ENCODE measurements around the gene TFEB.
A peak's percentile ranks its signal among the peaks of the same experiment; 100 is the strongest.

Gene TFEB

DNA sequence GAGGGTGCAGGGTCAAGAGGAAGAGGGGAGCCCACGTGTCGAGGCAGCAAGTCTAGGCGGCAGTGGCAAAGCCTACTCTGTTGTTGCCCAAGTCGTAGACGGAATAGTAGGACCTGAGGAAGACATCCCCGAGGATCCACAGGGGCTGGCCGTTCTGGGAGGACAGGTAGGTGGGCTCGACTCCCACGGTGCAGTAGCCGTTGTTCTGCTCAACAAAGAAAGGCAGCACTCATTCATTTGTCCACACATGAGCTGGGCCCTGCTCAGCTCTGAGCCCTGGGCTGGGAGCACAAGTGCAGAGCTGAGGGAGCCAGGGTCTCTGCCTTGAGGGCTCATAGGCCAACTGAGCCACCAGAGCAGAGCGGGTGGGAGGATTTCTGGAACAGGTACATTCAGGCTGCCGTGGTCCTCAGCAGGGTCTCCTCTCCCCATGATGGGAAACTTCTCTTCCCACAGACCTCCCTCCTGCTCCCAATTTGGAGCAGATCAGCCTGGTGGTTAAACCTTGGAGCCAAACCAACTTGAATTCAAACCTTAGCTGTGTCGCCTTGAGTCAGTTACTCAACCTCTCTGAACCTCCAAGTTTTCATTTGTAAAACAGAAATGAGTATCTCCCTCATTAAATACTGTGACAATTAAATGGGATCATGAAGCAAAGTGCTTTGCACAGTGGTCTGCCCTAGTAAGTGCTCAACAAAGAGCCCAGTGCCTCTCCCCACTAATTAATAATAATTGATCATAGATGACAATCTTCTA lies 1.6 kb upstream of the TFEB start:
- Histone ChIP-seq H4K8ac (ENCODE audit: low read depth, low read length) (no peak overlapping the region), H3K79me2 (ENCODE audit: control insufficient read depth, insufficient read depth, low read length, poor library complexity) (peaks cover 10% of the 10 kb centered on the region), H4K91ac (ENCODE audit: low read depth, low read length) (peak overlapping the region; percentile 20), H2BK12ac (ENCODE audit: low read length) (peak overlapping the region; percentile 80), H3K27me3 (ENCODE audit: insufficient read depth, low read length) (no peaks in the 10 kb centered on the region), H4K12ac (ENCODE audit: low read depth, low read length) (no peak overlapping the region), H3K36me3 (ENCODE audit: control insufficient read depth in 1 of 2, insufficient read depth in 2 of 2, low read length in 2 of 2) (no peaks in the 10 kb centered on the region), H3K4me2 (ENCODE audit: low read length) (no peak overlapping the region), H3K4me3 (ENCODE audit: low read depth, low read length) (no peak overlapping the region), H3K27ac (ENCODE audit: low read depth, low read length) (no peak overlapping the region), H3K23ac (ENCODE audit: low read length) (no peak overlapping the region), H3K9me3 (ENCODE audit: insufficient read depth, low read depth, low read length) (no peaks in the 10 kb centered on the region), H3K9ac (ENCODE audit: low read length) (no peak overlapping the region), H3K4ac (ENCODE audit: low read depth, low read length) (peak overlapping the region; percentile 17), H3K14ac (ENCODE audit: low read length) (no peak overlapping the region), H2BK120ac (ENCODE audit: insufficient read depth, low read length, poor library complexity) (no peak overlapping the region), H3K79me1 (ENCODE audit: low read length) (peaks cover 40% of the 10 kb centered on the region), H2AK5ac (ENCODE audit: low read length) (peak overlapping the region; percentile 91), H2AFZ (ENCODE audit: insufficient read depth, low read length, poor library complexity) (no peak overlapping the region), H3K4me1 (ENCODE audit: control insufficient read depth in 1 of 2, insufficient read depth in 2 of 2, low read length in 2 of 2) (peaks cover 37 to 39% of the 10 kb centered on the region in 2 experiments), H2BK5ac (ENCODE audit: low read depth, low read length, poor library complexity) (no peak overlapping the region), H3K18ac (ENCODE audit: low read length) (no peak overlapping the region)
- no CpG with 5 or more reads among the region's 13 CpGs for WGBS (ENCODE audit: extremely low coverage, insufficient coverage, insufficient read length)
- no peak for DNase-seq

DNA sequence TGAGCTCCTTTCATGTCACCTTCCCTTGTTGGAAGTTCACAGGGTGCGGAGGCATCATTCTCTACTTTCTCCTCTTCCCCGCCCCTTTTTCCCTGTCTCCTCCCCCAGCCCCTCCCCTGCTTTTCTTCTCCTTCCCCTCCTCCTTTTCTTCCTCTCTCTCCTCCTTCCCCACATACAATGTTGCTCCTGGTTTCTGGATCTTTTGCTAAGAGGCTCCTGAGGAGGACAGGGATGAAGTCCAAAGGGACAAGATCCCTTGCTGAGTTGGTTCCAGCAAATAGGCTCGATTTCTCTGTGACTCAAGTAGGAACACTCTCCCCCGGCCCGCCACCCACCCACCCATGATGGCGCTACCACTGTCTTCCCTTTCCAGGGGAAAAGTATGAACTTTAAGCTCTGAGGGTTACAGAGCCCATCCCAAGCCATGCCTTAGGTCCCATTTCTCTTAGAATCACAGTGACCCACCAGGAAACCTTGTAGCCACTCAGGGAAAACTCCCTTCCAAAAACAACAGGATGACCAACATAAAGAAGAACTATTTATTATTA lies 852 bp upstream of the TFEB start:
- H2BK5ac ChIP-seq (ENCODE audit: low read depth, low read length, poor library complexity), result no peak overlapping the region
- H3K27me3 ChIP-seq (ENCODE audit: insufficient read depth, low read length), result no peaks in the 10 kb centered on the region
- WGBS (ENCODE audit: extremely low coverage, insufficient coverage, insufficient read length), result no CpG with 5 or more reads among the region's 6 CpGs

DNA sequence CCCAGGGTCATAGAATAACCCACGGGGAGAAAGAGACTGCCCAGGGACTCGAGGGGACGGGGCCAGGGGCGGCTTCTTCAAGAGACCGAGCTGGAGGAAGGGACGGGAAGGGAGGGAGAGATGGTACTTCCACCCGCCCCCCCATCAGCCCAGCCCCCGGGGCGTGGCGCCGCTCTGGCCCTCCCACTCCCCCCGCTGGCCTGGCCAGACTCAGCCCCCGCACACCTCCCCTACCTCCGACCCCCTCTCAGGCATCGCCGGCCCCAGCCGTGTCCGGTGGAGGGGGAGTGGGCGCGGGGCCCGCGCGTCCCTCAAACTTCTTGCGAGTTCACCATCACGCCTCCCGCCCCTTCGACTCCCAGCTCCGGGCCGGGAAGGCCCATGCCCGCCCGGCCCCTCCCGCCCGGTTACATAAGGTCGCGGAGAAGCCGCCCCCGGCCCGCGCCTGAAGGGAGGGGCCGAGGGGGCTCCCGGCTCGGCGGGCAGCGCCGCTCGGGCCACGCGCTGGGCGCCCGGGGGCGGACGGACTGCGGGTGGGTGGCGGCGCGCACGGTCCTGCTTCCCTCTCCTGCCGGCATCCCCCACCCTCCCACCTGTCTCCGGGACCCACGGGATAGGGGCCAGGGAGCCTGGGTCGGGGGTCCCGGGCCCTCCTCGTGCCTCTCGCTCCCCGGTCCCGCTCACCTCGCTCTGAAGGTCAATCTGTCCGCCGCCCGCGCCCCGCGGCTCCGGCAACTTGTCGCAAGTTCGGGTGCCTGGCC lies 562 bp downstream of the TFEB start:
- H3K79me1 ChIP-seq (ENCODE audit: low read length), result peaks cover 25% of the 10 kb centered on the region
- no peak overlapping the region for H2AK5ac ChIP-seq (ENCODE audit: low read length)

More for the DNA sequence above, 852 bp upstream of the TFEB start:
- Histone ChIP-seq H3K18ac (ENCODE audit: low read length) (no peak overlapping the region), H3K79me1 (ENCODE audit: low read length) (peaks cover 39% of the 10 kb centered on the region), H3K9ac (ENCODE audit: low read length) (no peak overlapping the region), H2AK5ac (ENCODE audit: low read length) (no peak overlapping the region), H3K4me3 (ENCODE audit: low read depth, low read length) (peak overlapping the region; percentile 6), H2AFZ (ENCODE audit: insufficient read depth, low read length, poor library complexity) (no peak overlapping the region), H2BK12ac (ENCODE audit: low read length) (no peak overlapping the region), H3K27ac (ENCODE audit: low read depth, low read length) (no peak overlapping the region), H3K4me1 (ENCODE audit: control insufficient read depth in 1 of 2, insufficient read depth in 2 of 2, low read length in 2 of 2) (peaks cover 35 to 36% of the 10 kb centered on the region in 2 experiments), H3K4ac (ENCODE audit: low read depth, low read length) (no peak overlapping the region), H3K4me2 (ENCODE audit: low read length) (no peak overlapping the region), H3K14ac (ENCODE audit: low read length) (no peak overlapping the region), H3K36me3 (ENCODE audit: control insufficient read depth in 1 of 2, insufficient read depth in 2 of 2, low read length in 2 of 2) (no peaks in the 10 kb centered on the region), H3K79me2 (ENCODE audit: control insufficient read depth, insufficient read depth, low read length, poor library complexity) (peaks cover 10% of the 10 kb centered on the region), H4K12ac (ENCODE audit: low read depth, low read length) (no peak overlapping the region), H4K91ac (ENCODE audit: low read depth, low read length) (peak overlapping the region; percentile 43), H4K8ac (ENCODE audit: low read depth, low read length) (peak overlapping the region; percentile 33), H3K23ac (ENCODE audit: low read length) (no peak overlapping the region), H2BK120ac (ENCODE audit: insufficient read depth, low read length, poor library complexity) (no peak overlapping the region), H3K9me3 (ENCODE audit: insufficient read depth, low read depth, low read length) (no peaks in the 10 kb centered on the region)
- DNase-seq, result peak in 1 of 2 donors; percentile 27

More for the DNA sequence above, 562 bp downstream of the TFEB start:
- H3K79me2 ChIP-seq (ENCODE audit: control insufficient read depth, insufficient read depth, low read length, poor library complexity), result peaks cover 8% of the 10 kb centered on the region
- H2BK12ac ChIP-seq (ENCODE audit: low read length), result no peak overlapping the region
- DNase-seq, result peak in 1 of 2 donors; percentile 33
- peak overlapping the region; percentile 55 for H2AFZ ChIP-seq (ENCODE audit: insufficient read depth, low read length, poor library complexity)
- WGBS (ENCODE audit: extremely low coverage, insufficient coverage, insufficient read length), result no CpG with 5 or more reads among the region's 76 CpGs
- H3K14ac ChIP-seq (ENCODE audit: low read length), result peak overlapping the region; percentile 28
- H4K12ac ChIP-seq (ENCODE audit: low read depth, low read length), result no peak overlapping the region
- H3K4me1 ChIP-seq (ENCODE audit: control insufficient read depth in 1 of 2, insufficient read depth in 2 of 2, low read length in 2 of 2), result peaks cover 24 to 27% of the 10 kb centered on the region in 2 experiments
- peak overlapping the region; percentile 75 for H3K4me3 ChIP-seq (ENCODE audit: low read depth, low read length)
- H3K9me3 ChIP-seq (ENCODE audit: insufficient read depth, low read depth, low read length), result no peaks in the 10 kb centered on the region
- H4K91ac ChIP-seq (ENCODE audit: low read depth, low read length), result peak overlapping the region; percentile 51
- H3K9ac ChIP-seq (ENCODE audit: low read length), result no peak overlapping the region
- H3K23ac ChIP-seq (ENCODE audit: low read length), result no peak overlapping the region
- H2BK5ac ChIP-seq (ENCODE audit: low read depth, low read length, poor library complexity), result peak overlapping the region; percentile 23
- no peaks in the 10 kb centered on the region for H3K36me3 ChIP-seq (ENCODE audit: control insufficient read depth in 1 of 2, insufficient read depth in 2 of 2, low read length in 2 of 2)
- peak overlapping the region; percentile 21 for H3K4ac ChIP-seq (ENCODE audit: low read depth, low read length)
- peak overlapping the region; percentile 27 for H2BK120ac ChIP-seq (ENCODE audit: insufficient read depth, low read length, poor library complexity)
- H4K8ac ChIP-seq (ENCODE audit: low read depth, low read length), result peak overlapping the region; percentile 40
- peak overlapping the region; percentile 27 for H3K18ac ChIP-seq (ENCODE audit: low read length)
- H3K27ac ChIP-seq (ENCODE audit: low read depth, low read length), result peak overlapping the region; percentile 71
- no peaks in the 10 kb centered on the region for H3K27me3 ChIP-seq (ENCODE audit: insufficient read depth, low read length)
- peak overlapping the region; percentile 96 for H3K4me2 ChIP-seq (ENCODE audit: low read length)
